HUDEP-2 (cell line): ENCODE measurements around the gene INTS7.
"Not testable (repeated sequence)": the region's sequence is repeated elsewhere in the genome, so short reads cannot be mapped to it uniquely, and the experiment has no call there.

ENCODE experiments used
- DNase-seq, 76 experiments: peaks; one replicate each; lab custom pipeline; 2025; ENCODE audit not compliant: unreplicated experiment in 76 of 76; lab: John Stamatoyannopoulos, UW

INTS7 gene

GRCh38 chr1:211985556-211986264 is 49.6 kb downstream of the INTS7 start:
- no peak for DNase-seq

GRCh38 chr1:211978596-211978995 is 56.8 kb downstream of the INTS7 start:
- no peak for DNase-seq

GRCh38 chr1:211975152-211975941 is 60.0 kb downstream of the INTS7 start:
- DNase-seq = no peak

- DNase-seq = no peak
Observed at GRCh38 chr1:211973541-211973940, 61.8 kb downstream of the INTS7 start.

- no peak for DNase-seq
Observed at GRCh38 chr1:211968200-211968834, 67.0 kb downstream of the INTS7 start.

- no peak for DNase-seq
Observed at GRCh38 chr1:211967704-211968103, 67.7 kb downstream of the INTS7 start.

- DNase-seq = no peak
Observed at GRCh38 chr1:211965108-211965805, 70.1 kb downstream of the INTS7 start.

- DNase-seq = no peak
Observed at GRCh38 chr1:211959680-211960079, 75.7 kb downstream of the INTS7 start.

GRCh38 chr1:211959221-211959620 is 76.1 kb downstream of the INTS7 start:
- no peak for DNase-seq

- not testable (repeated sequence) for DNase-seq
Observed at GRCh38 chr1:211954028-211954427, 81.3 kb downstream of the INTS7 start.

- DNase-seq = not testable (repeated sequence)
Observed at GRCh38 chr1:211953543-211953942, 81.8 kb downstream of the INTS7 start.

GRCh38 chr1:211952299-211952698 is 83.1 kb downstream of the INTS7 start:
- DNase-seq = no peak

GRCh38 chr1:211951856-211952255 is 83.5 kb downstream of the INTS7 start:
- no peak for DNase-seq

- DNase-seq = no peak
Observed at GRCh38 chr1:211948377-211948776, 87.0 kb downstream of the INTS7 start.

GRCh38 chr1:211947396-211948295 is 87.7 kb downstream of the INTS7 start:
- DNase-seq = no peak

- DNase-seq = no peak
Observed at GRCh38 chr1:211944733-211945500, 90.4 kb downstream of the INTS7 start.

GRCh38 chr1:211942583-211942982 is 92.8 kb downstream of the INTS7 start:
- no peak for DNase-seq

GRCh38 chr1:211939876-211940468 is 95.4 kb downstream of the INTS7 start:
- DNase-seq = no peak

GRCh38 chr1:211938561-211938997 is 96.8 kb downstream of the INTS7 start:
- DNase-seq = peak in 6 of 76 experiments; percentile 5 to 33 (median 12)
